GM12874 (cell line): ENCODE data around the gene SLCO6A1.

Experiments used
- TF ChIP-seq, protein P1 (sequence below): IDR thresholded peaks from 2 replicates; pipeline ENCODE4 v1.5.1; 2011; ENCODE audit warnings: low read depth, mild to moderate bottlenecking, control low read depth, low read length, moderate library complexity; ENCODE audit not compliant: insufficient read depth

Gene SLCO6A1

GRCh38 chr5:102523541-102524175 lies 24.9 kb upstream of the SLCO6A1 start:
- TF ChIP-seq, protein P1, sequence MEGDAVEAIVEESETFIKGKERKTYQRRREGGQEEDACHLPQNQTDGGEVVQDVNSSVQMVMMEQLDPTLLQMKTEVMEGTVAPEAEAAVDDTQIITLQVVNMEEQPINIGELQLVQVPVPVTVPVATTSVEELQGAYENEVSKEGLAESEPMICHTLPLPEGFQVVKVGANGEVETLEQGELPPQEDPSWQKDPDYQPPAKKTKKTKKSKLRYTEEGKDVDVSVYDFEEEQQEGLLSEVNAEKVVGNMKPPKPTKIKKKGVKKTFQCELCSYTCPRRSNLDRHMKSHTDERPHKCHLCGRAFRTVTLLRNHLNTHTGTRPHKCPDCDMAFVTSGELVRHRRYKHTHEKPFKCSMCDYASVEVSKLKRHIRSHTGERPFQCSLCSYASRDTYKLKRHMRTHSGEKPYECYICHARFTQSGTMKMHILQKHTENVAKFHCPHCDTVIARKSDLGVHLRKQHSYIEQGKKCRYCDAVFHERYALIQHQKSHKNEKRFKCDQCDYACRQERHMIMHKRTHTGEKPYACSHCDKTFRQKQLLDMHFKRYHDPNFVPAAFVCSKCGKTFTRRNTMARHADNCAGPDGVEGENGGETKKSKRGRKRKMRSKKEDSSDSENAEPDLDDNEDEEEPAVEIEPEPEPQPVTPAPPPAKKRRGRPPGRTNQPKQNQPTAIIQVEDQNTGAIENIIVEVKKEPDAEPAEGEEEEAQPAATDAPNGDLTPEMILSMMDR = no peak

DNA sequence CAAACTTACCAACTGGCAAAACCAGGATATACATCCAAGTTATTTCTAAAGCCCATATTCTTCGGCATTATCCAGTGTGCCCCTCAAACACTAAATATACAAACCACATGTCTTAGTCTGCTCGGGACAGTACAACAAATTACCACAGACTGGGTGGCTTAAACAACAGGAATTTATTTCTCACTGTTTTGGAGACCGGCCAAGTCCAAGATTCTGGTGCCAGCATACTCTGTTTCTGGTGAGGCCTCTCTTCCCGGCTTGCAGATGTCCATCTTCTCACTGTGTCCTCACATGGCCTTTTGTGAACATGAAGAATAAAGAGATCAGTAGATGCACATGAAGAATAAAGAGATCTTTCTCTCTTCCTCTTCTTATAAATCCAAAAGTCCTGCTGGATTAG lies 12.9 kb upstream of the SLCO6A1 start:
- TF ChIP-seq, protein P1 = no peak

DNA sequence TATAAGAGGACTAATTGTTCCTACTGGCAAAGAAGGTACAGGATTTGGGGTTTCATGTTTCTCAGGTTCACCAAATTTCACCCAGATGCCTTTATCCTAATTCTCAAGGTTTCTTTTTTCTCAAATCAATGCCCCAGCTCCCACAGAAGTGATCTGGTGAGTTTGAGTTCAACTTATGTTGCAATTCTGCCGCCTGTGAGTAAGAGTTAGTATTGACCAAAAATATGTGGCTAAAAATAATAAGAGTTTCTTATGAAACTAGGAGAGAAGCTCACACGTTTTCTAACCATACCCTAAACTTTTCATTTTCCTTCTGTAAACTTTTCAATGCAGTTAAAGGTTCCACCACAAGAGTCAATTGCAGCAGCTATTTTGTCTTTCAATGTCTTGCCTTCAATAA lies 15.1 kb downstream of the SLCO6A1 start:
- TF ChIP-seq, protein P1 = no peak

DNA sequence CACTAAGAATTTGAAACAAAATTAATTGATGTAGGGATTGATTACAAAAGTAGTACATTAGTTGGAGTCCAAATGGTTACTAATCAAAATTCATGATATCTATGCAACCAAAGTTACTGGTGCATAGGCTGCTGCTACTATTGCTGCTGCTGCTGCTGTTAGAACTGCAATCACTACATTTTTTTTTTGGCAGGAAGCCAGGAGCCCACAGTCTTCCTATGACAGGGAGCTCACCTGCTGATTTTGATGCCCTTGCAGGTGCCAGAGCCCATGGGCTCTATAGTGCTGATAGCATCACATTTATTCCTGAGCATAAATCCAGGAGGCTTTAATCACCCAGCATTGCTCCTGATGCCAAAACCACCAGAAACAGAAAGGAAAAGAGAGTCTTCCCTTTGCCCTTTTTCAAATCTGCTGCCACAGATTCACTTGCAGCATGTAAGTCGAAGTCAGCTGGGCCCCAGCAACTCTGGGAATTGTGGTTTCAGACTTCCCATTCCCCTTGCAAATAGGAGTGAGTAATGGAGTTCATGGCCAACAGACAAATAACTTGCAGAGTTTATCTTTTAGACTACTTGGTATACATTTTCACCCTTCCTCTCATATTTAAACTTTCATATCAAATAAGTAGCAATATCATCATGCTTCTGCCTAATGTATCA lies 17.6 kb downstream of the SLCO6A1 start:
- TF ChIP-seq, protein P1 = no peak

DNA sequence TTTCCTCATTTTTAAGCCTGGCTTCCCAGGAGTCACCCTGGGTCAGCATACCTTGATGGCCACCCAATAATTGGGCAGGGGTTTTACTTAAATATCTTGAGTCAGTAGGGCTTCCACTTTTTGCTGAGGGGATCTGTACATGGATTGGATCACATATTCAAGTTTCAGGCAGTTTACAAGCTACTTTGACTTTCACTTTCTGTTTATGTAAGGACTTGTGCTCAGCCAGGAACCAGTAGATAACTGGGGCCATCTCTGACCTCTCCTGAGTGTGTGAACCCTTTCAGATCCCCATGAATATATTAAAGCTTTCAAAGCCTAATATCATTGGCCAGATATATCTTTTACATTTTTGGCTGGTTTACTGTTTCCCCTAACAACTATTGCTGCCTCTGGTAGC lies 45.1 kb downstream of the SLCO6A1 start:
- TF ChIP-seq, protein P1 = no peak

GRCh38 chr5:102451082-102451481 lies 47.7 kb downstream of the SLCO6A1 start:
- TF ChIP-seq, protein P1 = no peak

GRCh38 chr5:102450313-102450990 lies 48.3 kb downstream of the SLCO6A1 start:
- TF ChIP-seq, protein P1 = peak; percentile 29; the same call in 1 of the 2 replicates
